ENCODE results near the gene NOTO.
A peak's percentile ranks its signal among the peaks of the same experiment; 100 is the strongest.

DNA sequence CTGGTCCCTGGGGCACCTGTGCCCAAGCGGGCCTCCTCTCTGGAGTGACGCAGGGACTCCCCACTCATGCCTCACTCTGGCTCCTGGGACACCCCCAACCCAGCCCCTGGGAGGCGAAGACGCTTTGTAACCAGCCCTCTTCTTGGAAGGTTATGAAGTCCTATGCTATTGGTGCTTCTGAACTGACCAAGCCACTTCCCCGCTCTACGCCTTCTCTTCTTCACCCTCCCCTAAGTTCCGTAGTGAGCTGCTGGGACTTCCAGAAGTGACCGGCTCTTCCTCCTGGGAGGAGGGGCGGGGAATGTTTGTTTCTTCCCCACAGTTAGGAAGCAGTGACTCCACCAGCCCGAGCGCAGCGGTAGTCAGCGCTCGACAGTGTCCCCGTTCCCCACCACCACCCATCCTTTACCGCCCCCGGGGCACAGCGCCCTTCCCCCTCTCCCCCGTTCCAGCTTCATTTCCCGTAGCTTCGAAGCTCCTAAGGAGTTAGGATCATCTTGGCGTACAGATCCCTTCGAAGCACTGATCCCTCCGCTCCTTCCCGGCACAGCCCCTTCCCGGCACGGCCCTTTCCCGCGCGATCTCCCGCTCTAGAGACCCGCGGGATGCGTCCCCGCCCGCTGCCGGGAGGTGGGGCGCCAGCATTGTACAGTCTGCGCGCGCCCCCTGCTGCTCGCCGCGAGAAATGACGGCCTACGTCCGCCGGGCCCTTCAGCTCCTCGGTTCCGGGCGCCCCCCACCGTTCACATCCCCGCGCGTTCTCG, 25.3 kb upstream of the NOTO start:
- TF ChIP-seq SP1 (IDR thresholded peaks at IDR 0.05) (no peak), TARDBP (IDR thresholded peaks at IDR 0.05) (no peak), ELF4 (IDR thresholded peaks at IDR 0.05) (no peak), FOXM1 (IDR thresholded peaks at IDR 0.05; ENCODE audit: borderline replicate concordance) (0 out of 2 replicates have a peak, but pooled peaks have one; percentile 19), CTBP1 (IDR thresholded peaks at IDR 0.05; ENCODE audit: borderline replicate concordance) (no peak)

Measured in HEK293T (cell line).